Cerebellar cortex (tissue), 1 donor: ENCODE data around the gene PEPD.
A peak's percentile ranks its signal among the peaks of the same experiment; 100 is the strongest.
"Not testable (repeated sequence)": the region's sequence is repeated elsewhere in the genome, so short reads cannot be mapped to it uniquely, and the experiment has no call there.

Experiments used
- DNase-seq: peaks from one replicate; pipeline ENCODE4 v3.0.0-alpha.2; 2015; ENCODE audit warnings: low spot score

PEPD gene

DNA sequence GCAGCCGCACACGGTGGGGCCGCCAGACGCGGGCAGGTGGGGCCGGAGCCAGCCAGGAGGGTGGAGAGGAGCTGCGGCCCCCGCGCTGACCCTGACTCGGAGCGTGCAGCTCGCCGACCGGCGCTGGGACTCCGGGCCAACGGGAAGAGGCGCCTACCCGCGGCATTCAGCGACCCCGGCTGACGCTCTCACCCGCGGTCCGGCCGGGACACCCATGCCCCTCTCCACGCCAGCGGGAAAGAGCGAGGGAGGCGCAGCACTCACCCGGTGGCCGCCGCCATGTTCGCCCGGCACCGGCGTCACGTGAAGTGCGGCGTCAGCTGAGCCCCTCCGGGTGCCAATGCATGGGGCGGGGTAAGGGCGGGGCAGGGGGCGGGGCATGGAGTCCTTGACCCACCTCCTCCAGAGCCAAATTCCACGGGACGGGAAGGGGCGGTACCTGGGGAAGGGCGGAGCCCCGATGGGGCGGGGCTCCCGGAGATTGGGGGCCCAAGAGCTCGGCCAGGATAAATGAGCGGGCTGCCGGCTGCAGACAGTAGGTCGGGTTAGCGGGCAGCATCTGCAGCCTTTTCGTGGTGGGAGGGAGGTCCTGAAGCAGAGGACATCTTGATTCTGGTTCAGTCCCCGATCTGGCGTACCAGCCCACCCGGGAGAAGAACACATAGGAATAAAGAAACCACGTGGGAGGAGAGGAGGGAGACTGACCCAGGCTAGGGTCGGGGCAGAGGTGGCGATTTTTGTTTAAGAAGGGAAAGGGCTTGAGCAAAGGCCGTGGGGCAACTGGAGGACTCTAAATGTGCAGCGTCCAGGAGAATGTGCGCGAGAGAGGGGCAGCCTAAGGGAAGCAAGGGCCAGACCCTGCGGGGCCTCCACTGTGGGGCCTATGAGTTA lies at the start of gene PEPD:
Gene PEPD, minus strand, starts transcription at position 312 of the 891 bp plus-strand sequence. Its CDS starts 31 bp downstream, at position 281.
- DNase-seq: peak; percentile 97

DNA sequence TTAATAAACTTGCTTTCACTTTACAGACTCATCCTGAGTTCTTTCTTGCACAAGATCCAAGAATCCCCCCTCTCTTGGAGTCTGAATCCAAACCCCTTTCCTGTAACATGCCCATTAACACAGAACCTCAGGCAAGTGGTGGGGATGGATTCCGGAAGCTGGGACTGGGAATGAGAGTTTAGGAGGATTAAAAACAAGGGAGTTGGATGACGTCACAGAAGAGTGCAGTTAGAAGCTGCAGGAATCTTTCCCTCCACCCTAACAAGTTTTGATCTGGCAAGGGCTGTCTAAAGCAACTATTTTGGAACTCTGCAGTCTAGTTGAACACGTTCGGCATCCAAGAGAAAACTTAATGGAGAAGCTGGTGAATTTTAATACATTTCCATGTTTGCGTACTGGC lies 48.2 kb upstream of the PEPD start:
- no peak for DNase-seq

DNA sequence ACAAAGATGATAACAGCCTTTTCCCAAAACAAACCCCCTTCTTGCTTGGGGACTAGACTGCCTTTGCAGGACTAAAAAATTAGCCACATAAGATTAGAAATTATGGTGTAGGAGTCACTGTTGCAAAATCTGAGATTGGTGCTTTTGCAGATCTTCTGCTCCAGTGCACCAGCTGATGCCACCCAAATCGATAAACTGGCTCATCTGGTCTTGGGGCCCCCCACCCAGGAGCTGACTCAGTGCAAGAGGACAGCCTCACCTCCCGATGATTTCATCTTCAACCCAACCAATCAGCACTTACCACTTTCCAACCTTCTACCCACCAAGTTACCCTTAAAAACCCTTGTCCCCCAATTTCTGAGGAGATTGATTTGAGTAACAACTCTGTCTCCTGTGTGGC lies 47.1 kb upstream of the PEPD start:
- DNase-seq: no peak

DNA sequence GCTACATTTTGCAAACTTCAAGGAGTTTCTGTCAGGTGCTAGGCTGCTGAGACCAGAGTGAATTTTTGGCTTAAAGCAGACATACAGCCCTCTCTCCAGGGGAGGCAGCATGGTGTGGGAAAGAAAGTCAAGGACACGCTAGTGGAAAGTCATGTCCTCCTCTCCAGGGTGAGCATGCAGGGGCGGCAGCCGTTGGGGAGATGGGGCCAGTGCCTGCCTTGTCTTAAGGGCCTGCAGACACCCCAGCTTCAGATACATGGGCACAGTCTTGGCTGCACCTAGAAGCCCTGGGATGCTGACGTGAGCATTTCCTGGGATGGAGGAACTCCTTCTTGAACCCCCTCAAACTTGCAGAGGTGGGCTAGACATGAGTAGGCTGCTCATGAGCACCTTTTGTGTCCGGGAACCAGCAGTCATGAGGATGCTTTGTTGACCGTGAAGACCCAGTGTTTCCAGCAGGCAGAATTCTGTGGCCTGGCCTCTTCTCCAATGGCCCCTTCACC lies 43.3 kb upstream of the PEPD start:
- DNase-seq: no peak

DNA sequence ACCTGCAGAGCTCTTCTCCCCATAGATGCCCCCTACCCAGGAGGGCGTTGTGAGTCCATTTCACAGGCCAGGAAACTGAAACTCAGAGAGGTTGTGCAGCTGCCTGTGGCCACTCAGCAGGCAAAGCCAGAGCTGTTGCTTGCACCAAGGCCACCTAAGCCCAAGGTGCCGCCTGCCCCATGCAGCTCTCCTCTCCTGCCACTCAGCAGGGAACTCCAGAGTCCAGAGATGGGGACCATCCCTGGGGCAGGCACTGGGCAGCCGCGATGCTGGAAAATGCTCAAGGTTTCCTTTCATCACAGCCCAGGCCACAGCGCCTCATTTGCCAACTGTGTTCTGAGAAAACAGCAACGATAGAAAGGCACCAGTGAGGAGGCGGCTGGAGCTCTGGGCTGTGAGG lies 41.0 kb upstream of the PEPD start:
- DNase-seq: no peak

DNA sequence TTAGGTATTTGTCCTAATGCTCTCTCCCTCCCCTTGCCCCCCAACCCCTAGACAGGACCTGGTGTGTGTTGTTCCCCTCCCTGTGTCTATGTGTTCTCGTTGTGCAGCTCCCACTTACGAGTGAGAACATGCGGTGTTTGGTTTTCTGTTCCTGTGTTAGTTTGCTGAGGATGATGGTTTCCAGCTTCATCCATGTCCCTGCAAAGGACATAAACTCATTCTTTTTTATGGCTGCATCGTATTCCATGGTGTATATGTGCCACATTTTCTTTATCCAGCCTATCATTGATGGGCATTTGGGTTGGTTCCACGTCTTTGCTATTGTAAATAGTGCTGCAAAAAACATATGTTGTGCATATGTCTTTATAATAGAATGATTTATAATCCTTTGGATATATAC lies 40.1 kb upstream of the PEPD start:
- not testable (repeated sequence) for DNase-seq

DNA sequence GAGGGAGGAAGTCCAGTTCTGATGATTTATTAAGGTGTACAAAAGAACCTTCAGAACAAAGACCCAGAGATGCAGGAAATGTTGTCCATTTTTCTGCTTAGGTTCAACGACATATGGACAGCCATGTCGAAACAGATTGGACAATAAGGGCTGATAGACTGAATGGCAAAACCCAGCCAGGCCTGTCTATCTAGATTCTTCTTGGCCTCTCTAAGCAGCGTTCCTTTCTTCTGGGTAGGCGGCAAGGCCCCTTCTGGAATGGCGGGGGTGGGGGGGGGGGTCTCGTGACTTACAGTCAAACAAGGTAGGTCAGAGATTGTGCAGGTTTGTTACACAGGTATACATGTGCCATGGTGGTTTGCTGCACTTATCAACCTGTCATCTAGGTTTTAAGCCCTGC lies 39.7 kb upstream of the PEPD start:
- no peak for DNase-seq

DNA sequence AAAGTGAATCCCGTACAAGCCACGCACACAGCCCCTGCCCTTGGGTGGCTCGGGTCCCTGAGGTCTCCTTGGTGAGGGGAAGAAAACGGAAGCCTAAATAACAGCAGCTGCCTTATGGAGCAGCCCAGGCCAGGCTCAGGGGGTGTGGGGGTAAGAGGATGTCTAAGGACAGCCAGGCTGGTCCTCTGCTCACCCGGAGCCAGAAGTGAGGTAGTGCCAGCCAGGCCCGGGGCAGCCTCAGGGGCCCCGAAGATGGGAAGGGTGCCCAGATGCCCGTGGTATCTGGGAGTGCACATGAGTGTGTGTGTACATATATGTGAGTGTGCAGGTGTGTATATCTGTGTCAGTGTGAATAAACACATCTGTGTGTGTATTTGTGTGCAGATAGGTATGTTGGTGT lies 38.4 kb upstream of the PEPD start:
- no peak for DNase-seq

DNA sequence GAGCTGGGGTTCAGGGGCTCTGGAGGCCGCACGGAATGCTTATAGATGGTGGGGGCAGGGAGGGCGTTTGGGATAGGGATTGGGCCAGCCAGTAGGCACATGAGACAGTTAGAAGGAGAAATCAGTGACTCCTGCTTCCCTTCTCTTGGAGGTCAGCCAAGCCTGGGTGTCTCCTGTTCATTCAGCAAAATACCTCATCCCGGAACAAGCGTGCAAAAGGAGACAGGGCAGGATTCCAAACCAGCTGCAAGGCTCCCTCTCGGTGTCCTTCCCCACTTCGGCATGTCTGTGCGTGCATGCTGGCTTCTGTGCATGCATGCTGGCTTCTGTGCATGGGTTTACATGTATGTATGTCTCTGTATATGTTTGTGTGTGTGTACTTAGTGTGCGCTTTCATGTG lies 37.3 kb upstream of the PEPD start:
- peak; percentile 5 for DNase-seq

DNA sequence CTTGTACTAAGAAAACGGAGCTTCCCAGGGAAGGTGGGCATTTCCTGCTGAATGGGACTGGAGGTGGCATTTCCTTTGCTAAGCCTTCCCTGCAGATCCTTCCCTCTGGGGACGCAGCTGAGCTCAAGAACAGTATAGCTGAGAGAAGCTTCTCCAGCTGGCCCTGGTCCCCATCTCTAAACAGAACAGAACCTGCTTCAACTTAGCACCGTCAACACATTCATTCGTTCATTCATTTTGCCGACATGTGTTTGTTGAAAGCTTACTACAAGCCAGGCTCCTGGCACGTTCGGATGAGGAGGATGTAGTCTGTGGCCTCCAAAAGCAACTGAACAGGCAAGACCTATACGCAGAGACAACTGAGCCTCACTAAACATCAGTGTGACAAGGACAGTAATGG lies 36.6 kb upstream of the PEPD start:
- DNase-seq: peak; percentile 5

DNA sequence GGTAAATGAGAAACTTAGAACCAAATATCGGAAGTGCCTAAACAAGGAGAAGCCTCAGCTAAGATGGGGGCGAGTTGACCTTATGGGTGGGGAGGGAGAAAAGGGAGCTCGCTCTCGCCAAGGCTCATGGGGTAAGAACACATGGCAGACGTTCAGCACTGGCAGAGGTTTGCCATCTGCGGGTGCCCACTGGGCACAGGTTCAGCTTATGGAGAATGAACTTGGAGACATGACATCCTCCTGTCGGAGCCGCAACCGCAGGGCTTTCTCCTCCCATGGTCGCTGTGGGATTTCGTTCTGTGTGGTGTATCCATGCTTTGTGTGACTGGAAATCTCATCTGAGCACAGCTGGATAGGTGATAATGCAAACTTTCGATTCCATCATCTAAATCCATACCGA lies 36.1 kb upstream of the PEPD start:
- peak; percentile 52 for DNase-seq

DNA sequence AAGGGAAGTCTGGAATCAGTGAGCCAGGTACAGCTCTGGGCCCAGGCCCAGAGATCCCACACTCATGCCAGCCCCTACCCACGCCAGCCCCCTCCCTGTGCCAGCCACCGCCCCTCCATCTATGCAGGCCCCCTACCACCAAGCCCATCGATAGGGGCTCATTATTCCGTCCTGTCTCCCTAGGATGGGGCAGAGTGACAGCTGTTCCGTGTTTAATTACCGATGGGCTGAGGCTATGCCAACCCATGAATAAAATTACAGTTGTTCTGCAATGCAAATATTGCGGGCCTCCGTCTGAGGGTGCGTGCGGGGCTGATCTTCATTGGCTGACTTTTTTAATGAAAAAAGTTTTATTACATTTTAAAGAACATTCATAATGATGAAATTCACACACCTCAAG lies 35.6 kb upstream of the PEPD start:
- DNase-seq: no peak

DNA sequence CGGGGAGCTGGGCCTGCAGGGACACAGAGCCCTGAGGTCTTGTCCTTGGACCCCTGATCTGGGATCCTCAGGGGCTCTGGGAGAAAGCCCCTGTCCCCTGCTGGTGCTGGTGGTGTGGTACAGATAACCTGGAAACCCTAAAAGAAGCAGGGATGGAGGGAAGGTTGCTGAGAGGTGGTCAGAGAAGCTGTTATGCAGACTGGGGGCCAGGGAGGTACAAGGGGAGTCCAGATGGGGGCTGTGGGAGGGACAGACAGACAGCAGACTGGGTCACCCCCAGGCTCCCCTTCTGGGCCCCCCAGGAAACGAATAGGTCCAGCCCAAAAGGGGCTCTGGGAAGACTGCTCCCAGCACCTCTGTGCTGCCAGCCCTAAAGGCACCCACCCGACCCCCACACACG lies 34.7 kb upstream of the PEPD start:
- no peak for DNase-seq

DNA sequence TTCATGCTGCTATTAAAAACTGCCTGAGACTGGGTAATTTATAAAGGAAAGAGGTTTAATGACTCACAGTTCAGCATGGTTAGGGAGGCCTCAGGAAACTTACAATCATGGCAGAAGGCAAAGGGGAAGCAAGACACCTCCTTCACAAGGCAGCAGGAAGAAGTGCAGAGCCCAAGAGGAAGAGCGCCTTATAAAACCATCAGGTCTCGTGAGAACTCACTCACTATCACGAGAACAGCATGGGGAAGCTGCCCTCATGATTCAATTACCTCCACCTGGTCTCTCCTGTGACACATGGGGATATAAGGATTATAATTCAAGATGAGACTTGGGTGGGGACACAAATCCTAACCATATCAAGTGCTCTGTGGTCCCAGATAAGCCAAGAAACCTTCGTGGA lies 34.1 kb upstream of the PEPD start:
- not testable (repeated sequence) for DNase-seq

DNA sequence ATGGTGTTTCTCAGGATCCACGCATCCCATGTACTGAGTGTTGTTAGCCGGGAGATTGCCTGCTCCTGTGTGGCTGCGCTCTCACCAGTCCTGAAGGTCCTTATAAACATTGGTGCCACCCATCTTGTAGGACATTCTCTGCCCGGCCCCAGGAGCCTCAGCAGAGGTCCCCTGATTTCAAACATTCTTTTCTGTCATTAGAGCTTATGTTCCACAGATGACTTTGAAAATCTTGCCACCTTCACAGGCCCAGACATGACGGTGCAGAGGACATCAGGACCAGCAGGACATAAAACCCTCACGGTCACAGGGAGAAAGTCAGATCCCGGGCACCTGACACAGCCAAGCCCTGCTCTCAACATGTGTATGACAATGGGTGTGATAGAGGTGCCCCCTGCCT lies 33.2 kb upstream of the PEPD start:
- DNase-seq: no peak

DNA sequence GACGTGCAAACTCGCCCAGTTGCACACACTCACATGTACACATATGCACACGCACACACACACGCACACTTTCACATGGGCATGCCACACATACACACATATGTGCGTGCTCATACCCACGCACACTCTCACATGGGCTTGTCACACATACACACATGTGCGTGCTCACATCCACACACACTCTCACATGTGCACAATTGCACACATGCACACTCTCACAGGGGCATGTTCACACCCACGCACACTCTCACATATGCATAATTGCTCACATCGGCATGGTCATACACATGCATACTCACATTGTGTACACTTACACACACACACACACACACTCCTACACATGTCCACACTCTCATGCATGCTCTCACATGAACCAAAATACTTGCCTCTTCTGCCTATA lies 32.8 kb upstream of the PEPD start:
- DNase-seq: no peak

DNA sequence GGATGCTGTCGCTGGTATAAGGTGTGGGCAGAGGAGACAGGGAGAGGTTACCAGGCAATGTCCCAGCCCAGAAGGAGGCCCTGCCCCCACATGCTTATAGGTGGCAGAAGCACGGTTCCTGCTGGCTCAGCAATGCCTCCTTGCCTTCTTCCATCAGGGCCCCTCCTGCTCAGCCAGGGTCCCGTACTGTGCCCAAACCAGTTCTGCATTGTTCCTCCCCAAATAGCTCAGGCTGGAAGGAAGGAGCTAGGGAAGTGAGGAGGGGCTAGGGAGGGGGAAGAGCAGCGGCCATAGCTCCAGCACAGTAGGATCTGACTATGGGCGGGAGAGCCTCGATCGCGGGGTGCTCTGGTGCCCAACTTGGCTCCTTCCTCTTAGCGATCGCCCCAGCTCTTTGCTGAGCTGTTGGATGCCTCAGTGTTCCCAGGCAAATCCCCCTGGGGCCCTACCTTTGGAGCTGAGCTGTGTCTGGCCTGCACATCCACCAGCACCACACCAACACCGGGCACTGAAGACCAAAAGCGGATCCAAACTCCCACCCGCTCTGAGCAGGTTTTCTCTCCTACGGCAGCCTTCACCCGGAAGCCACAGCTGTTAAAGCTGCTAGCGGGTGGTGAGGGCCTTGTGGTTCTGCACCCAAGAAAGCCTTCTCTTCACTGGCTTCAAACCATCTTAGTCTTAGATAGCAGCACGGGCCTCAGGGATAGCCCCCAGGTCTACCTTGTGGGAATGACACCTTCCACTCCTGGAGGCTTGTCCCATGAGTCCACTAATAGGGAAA lies 32.1 kb upstream of the PEPD start:
- DNase-seq: no peak

DNA sequence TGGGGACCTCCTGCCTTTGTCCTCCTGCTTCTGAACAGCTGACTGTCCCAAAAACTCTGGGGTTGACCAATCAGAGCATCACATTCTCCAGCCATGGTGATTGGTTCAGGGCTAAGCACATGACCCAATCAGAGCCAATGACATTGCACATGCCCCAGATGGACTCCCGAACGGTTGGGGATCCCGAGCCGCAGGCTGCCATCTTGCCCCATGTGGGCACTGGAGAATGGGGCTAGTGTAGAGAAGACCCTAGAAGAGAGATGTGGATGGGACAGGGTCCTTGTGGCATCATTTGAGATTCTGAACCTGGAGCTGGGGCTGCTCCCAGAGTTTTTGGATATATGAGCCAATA lies 31.3 kb upstream of the PEPD start:
- no peak for DNase-seq

DNA sequence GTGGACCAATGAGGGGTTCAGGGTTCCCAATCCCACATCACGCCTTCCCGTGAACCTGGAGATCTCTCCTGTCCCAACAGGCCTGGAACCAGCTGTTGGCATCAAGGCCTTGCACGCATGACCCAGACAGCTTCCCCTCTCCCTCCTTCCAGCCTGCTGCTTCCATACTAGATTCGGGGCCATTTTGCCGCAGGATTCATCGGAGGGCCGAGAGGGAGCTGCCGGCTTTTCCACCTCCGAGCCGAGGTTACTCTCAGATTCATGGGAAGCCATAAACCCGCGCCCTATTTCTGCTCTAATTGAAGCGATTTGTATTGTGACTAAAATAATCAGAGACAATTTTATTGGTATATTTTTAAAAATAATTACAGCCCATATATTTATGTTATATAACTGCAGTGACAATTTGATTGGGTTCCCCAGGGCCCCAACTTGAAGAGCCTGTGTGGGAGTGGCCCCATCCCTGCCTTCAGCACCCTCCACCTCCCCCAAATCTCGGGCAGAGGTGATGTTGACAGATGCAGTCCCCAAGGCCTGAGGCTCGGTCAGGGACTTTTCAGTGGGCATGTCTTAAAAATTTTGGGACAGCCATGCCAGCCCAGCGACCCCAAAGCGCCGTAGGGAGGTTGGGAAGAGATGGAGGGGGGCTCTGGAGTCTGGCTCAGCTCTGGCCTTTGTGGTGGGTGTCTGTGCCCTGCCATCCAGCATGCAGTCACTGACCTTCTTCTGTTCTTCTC lies 30.8 kb upstream of the PEPD start:
- DNase-seq: no peak

DNA sequence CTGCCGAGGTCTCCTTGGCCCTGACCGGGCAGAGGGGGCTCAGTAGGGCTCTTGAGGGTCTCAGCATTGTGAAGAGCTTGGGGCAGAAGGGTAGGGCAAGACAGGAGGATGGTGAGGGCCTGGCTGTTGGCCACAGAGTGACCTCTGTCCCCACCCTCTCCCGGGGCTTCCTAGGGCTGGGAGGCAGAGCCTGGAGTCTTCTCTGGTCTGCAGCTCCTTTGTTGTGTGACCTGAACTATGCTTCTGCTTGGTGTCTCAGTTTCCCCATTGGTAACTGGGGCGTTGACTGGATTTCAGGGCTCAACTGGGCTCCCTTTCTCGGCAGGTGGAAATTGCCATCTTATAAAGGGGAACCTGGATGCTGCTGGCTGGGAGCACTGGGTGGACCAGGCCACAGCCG lies 30.1 kb upstream of the PEPD start:
- DNase-seq: no peak

DNA sequence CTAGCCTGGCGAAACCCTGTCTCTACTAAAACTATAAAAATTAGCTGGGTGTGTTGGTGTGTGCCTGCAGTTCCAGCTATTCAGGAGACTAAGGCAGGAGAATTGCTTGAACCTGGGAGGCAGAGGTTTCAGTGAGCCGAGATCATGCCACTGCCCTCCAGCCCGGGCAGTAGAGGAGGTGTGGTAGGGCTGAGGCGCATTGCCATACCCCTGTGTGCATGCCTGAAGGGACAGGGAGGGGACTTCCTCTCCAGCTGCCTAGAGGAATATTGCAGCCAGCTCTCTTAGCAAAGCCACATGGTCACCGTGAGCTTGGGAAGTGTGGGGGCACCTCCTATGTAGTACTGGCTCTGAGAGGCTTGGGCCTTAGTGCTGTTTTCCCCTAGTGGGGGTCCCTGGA lies 29.2 kb upstream of the PEPD start:
- no peak for DNase-seq

DNA sequence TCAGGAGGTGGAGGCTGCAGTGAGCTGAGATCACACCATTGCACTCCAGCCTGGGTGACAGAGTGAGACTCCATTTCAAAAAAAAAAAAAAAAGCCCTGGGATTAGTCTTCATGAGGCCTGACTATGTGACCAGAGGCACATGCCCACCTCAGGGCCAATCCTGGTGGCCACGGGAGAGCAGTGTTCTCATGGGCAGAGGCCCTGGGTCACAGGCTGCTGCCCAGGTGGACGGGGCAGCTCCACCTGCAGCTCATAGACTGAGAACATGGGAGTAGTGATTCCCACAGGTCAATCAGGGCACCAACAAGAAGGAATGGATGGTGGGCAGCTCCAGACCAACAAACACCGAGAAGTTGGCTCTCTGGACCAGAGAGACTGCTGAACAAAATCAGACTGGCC lies 26.1 kb upstream of the PEPD start:
- no peak for DNase-seq

DNA sequence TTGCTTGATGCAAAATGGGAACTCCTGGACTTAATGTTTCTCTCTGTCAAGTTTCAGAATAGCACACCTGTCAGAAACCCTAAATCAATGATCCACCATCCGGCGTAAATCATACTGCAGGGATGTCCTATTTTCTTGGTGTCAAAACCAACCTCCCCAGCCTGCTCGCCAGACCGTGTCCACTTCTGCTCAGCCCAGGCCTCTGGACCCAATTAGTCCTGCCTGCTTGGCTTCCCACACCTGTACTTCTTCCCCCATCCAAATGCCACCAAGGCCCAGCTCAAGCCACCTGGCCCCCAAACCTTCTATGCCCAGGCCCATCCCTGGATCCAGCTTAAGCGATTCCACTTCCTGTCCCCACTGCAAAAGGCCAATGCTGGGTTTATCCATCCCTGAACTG lies 25.1 kb upstream of the PEPD start:
- DNase-seq: no peak
